Natural killer cell (primary cell): ENCODE results near the gene SLC36A4. TPM values are rescaled to one million over a fixed set of nuclear protein-coding genes. Genes with fewer than 3 reads are reported as not detected.

ENCODE experiments used
- ATAC-seq, 3 donors: fragments of 150-1000 bp in 2 of 3; fragments of 200-7000 bp in 1 of 3; cut with Tn5 transposase; 1 replicate in 1 of 3; 2 replicates in 2 of 3; pipeline ENCODE4 v1.10.0; 2021; ENCODE audit warnings: mild to moderate bottlenecking in 2 of 3, moderate library complexity in 2 of 3
- DNase-seq, 2 donors: peaks; one replicate each; pipeline versions ENCODE4 v3.0.0 to v3.0.0-alpha.2; 2013 to 2021; ENCODE audit warnings: mixed read lengths in 1 of 2
- H3K27ac ChIP-seq: one replicate; pipeline ENCODE4 v1.5.1; 2013; ENCODE audit warnings: mild to moderate bottlenecking, low read length
- H3K27me3 ChIP-seq: one replicate; pipeline ENCODE4 v1.6.1; 2013; ENCODE audit warnings: low read length; ENCODE audit not compliant: control insufficient read depth, insufficient read depth
- H3K36me3 ChIP-seq: one replicate; pipeline ENCODE4 v1.6.1; 2013; ENCODE audit warnings: low read length; ENCODE audit not compliant: control insufficient read depth, insufficient read depth
- H3K4me1 ChIP-seq: one replicate; pipeline ENCODE4 v1.6.1; 2013; ENCODE audit warnings: low read length; ENCODE audit not compliant: control insufficient read depth, insufficient read depth
- H3K4me3 ChIP-seq: one replicate; pipeline ENCODE4 v1.5.1; 2013; ENCODE audit warnings: low read length
- H3K9me3 ChIP-seq: one replicate; pipeline ENCODE4 v1.6.1; 2013; ENCODE audit warnings: low read length; ENCODE audit not compliant: control insufficient read depth, insufficient read depth
- H3K27ac Mint-ChIP-seq, 2 donors: one replicate each; pipeline ENCODE4 v1.8.0; 2022; ENCODE audit warnings: mild to moderate bottlenecking in 2 of 2, mixed read lengths in 2 of 2, moderate library complexity in 1 of 2
- H3K27me3 Mint-ChIP-seq, 2 donors: one replicate each; pipeline ENCODE4 v1.8.0; 2022; ENCODE audit warnings: low read depth in 2 of 2, mixed read lengths in 2 of 2
- H3K36me3 Mint-ChIP-seq: one replicate; pipeline ENCODE4 v1.8.0; 2022; ENCODE audit warnings: mixed read lengths
- H3K4me1 Mint-ChIP-seq, 2 donors: one replicate each; pipeline ENCODE4 v1.8.0; 2022; ENCODE audit warnings: mixed read lengths in 2 of 2
- H3K4me3 Mint-ChIP-seq: one replicate; pipeline ENCODE4 v1.8.0; 2022; ENCODE audit warnings: mild to moderate bottlenecking, moderate library complexity, mixed read lengths
- H3K9me3 Mint-ChIP-seq, 2 donors: one replicate each; pipeline ENCODE4 v1.8.0; 2022; ENCODE audit warnings: mixed read lengths in 2 of 2
- WGBS: methylation state at CpG from one replicate; pipeline ENCODE4 v1.1.7; 2013; ENCODE audit warnings: missing lambda C conversion rate; ENCODE audit not compliant: insufficient coverage; 5-methylcytosine and 5-hydroxymethylcytosine counted together
- intact Hi-C: fragments of 100-400 bp; cut with micrococcal nuclease; formaldehyde crosslinking; loops from one replicate; pipeline ENCODE4 v1.14.2; 2022
- total RNA-seq, 4 donors: library from RNA; stranded (reverse); fragments of 120-200 nt in 1 of 4; gene quantifications; one replicate each; pipeline versions ENCODE4 v1.2.3 to v1.2.4, GENCODE V29; 2013 to 2022
- TF ChIP-seq, protein P1 (sequence below): fragments of 200-600 bp; IDR thresholded peaks from one replicate; pipeline ENCODE4 v1.8.0; 2022; ENCODE audit warnings: antibody characterized with exemption

The SLC36A4 gene
- total RNA-seq, 3 donors from 2014 or later (not counting 1 experiment from before 2014, with no cell fraction given): 14.2 to 17.0 (median 14.6) TPM

- DNase-seq: no peak
- no peaks in the 10 kb centered on the region for H3K4me1 ChIP-seq
- H3K4me1 Mint-ChIP-seq: no peaks in the 10 kb centered on the region
- no peaks in the 10 kb centered on the region for H3K36me3 ChIP-seq
- no peak overlapping the region for H3K27ac Mint-ChIP-seq
- H3K4me3 ChIP-seq: no peak overlapping the region
- no peak overlapping the region for H3K4me3 Mint-ChIP-seq
- H3K27me3 ChIP-seq: no peaks in the 10 kb centered on the region
- H3K36me3 Mint-ChIP-seq: no peaks in the 10 kb centered on the region
- intact Hi-C loops: no loop called here
- TF ChIP-seq, protein P1, sequence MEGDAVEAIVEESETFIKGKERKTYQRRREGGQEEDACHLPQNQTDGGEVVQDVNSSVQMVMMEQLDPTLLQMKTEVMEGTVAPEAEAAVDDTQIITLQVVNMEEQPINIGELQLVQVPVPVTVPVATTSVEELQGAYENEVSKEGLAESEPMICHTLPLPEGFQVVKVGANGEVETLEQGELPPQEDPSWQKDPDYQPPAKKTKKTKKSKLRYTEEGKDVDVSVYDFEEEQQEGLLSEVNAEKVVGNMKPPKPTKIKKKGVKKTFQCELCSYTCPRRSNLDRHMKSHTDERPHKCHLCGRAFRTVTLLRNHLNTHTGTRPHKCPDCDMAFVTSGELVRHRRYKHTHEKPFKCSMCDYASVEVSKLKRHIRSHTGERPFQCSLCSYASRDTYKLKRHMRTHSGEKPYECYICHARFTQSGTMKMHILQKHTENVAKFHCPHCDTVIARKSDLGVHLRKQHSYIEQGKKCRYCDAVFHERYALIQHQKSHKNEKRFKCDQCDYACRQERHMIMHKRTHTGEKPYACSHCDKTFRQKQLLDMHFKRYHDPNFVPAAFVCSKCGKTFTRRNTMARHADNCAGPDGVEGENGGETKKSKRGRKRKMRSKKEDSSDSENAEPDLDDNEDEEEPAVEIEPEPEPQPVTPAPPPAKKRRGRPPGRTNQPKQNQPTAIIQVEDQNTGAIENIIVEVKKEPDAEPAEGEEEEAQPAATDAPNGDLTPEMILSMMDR: no peak
- ATAC-seq: no peak
- H3K9me3 ChIP-seq: no peaks in the 10 kb centered on the region
- no peaks in the 10 kb centered on the region for H3K9me3 Mint-ChIP-seq
- H3K27ac ChIP-seq: no peak overlapping the region
- no peaks in the 10 kb centered on the region for H3K27me3 Mint-ChIP-seq
Observed at GRCh38 chr11:93143186-93143585, 54.6 kb downstream of the SLC36A4 start.

DNA sequence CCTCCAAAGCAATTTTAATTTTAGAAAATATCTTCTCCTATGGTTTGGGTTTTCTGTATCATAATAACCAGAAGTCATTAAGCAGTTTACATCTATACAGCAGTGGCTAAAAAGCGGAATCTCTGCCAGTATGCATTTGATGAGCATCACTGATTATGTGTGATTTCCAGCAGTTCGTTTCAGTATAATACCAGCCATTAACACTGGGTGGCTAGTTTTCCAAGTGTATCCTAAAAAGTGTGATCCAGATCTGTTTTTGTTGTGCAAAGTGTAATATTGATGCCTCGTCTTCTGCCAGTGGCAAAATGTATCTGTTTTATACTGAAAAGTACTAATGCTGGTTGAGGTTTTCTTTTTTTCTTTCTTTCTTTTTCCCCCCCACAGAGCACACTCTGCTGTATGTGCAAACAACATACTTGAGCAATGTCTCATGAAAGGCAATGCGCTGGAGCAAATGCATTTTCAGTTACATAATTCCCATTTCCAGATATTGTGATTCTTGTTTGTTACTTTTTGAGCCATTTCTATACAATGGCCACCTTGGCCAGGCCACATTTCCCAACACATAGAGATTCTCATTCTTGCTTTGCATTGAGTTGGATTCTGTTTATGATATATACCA is 64.2 kb downstream of the SLC36A4 start:
- ATAC-seq: no peak
- WGBS: 90% methylated on average over 3 of the region's 4 CpGs

GRCh38 chr11:93132836-93133235 is 65.0 kb downstream of the SLC36A4 start:
- WGBS: 88% methylated on average over 1 of the region's 1 CpG
- no peak overlapping the region for H3K27ac Mint-ChIP-seq
- Histone ChIP-seq H3K4me1 (no peaks in the 10 kb centered on the region), H3K27me3 (no peaks in the 10 kb centered on the region), H3K9me3 (no peaks in the 10 kb centered on the region), H3K36me3 (no peaks in the 10 kb centered on the region), H3K4me3 (no peak overlapping the region), H3K27ac (no peak overlapping the region)
- DNase-seq (no peak), ATAC-seq (no peak)
- no peaks in the 10 kb centered on the region for H3K27me3 Mint-ChIP-seq
- TF ChIP-seq, protein P1: no peak
- no peaks in the 10 kb centered on the region for H3K4me1 Mint-ChIP-seq
- H3K4me3 Mint-ChIP-seq: no peak overlapping the region
- peaks cover 0 to 2% of the 10 kb centered on the region in 2 donors for H3K9me3 Mint-ChIP-seq
- H3K36me3 Mint-ChIP-seq: no peaks in the 10 kb centered on the region
- intact Hi-C loops: no loop called here

More for the DNA sequence above, 64.2 kb downstream of the SLC36A4 start:
- Histone ChIP-seq H3K36me3 (no peaks in the 10 kb centered on the region), H3K27me3 (no peaks in the 10 kb centered on the region), H3K9me3 (no peaks in the 10 kb centered on the region), H3K27ac (no peak overlapping the region), H3K4me3 (no peak overlapping the region), H3K4me1 (no peaks in the 10 kb centered on the region)
- no peak overlapping the region for H3K4me3 Mint-ChIP-seq
- H3K9me3 Mint-ChIP-seq: peaks cover 0 to 2% of the 10 kb centered on the region in 2 donors
- DNase-seq: no peak
- intact Hi-C loops: no loop called here
- H3K27me3 Mint-ChIP-seq: no peaks in the 10 kb centered on the region
- H3K36me3 Mint-ChIP-seq: no peaks in the 10 kb centered on the region
- no peak overlapping the region for H3K27ac Mint-ChIP-seq
- no peaks in the 10 kb centered on the region for H3K4me1 Mint-ChIP-seq
- TF ChIP-seq, protein P1: no peak

DNA sequence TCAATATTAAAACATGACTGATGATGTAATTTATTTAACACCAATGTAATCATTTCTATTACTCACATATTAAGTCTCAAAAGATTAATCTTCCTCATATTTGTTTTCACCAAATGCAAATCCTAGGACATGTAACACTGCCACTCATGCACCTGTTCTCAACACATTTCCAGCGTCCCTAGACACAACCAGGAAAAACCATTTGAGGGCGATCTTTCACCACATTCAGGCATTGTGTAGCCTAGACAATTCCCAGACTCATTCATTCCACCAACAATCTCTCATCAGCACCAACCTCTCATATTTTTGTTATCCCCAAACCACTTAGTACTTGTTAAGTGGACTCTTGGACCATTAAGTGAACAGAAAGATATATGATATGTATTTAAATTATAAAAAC is 66.1 kb downstream of the SLC36A4 start:
- Histone ChIP-seq H3K27me3 (no peaks in the 10 kb centered on the region), H3K27ac (no peak overlapping the region), H3K4me1 (no peaks in the 10 kb centered on the region), H3K9me3 (no peaks in the 10 kb centered on the region), H3K36me3 (no peaks in the 10 kb centered on the region), H3K4me3 (no peak overlapping the region)
- Mint-ChIP-seq H3K36me3 (no peaks in the 10 kb centered on the region), H3K27me3 (no peaks in the 10 kb centered on the region), H3K4me1 (no peaks in the 10 kb centered on the region), H3K27ac (no peak overlapping the region), H3K9me3 (peaks cover under 1 to 2% of the 10 kb centered on the region in 2 donors), H3K4me3 (no peak overlapping the region)
- no peak for ATAC-seq
- TF ChIP-seq, protein P1: no peak
- 62% methylated on average over 2 of the region's 2 CpGs for WGBS
- intact Hi-C loops: no loop called here
- DNase-seq: no peak
